HL-60 (cell line): ENCODE data around the gene NAALADL2.

ENCODE experiments used
- DNase-seq, 2 experiments: peaks; one replicate each; pipeline ENCODE4 v3.0.0-alpha.2; 2010 to 2020; ENCODE audit warnings: low read depth in 1 of 2, low spot score in 1 of 2
- H3K27ac ChIP-seq: fragments of 250-450 bp; sonication (Bioruptor Pico); replicated peaks from 2 replicates; pipeline ENCODE4 v1.5.1; 2020; ENCODE audit warnings: mild to moderate bottlenecking, moderate library complexity
- H3K27me3 ChIP-seq: fragments of 250-450 bp; sonication (Bioruptor Pico); 2 replicates; pipeline ENCODE4 v1.5.1; 2021; ENCODE audit warnings: mild to moderate bottlenecking, moderate library complexity; ENCODE audit not compliant: insufficient read depth, poor library complexity, severe bottlenecking
- H3K4me3 ChIP-seq: replicated peaks from 2 replicates; pipeline ENCODE4 v1.5.1; 2011; ENCODE audit warnings: mild to moderate bottlenecking, control low read depth, low read length; ENCODE audit not compliant: insufficient read depth
- GABPA ChIP-seq: IDR thresholded peaks from 2 replicates; pipeline ENCODE4 v1.6.1; 2012; ENCODE audit warnings: low read depth
- POLR2AphosphoS5 ChIP-seq: IDR thresholded peaks from 2 replicates; pipeline ENCODE4 v1.6.1; 2012; ENCODE audit warnings: low read depth
- SPI1 ChIP-seq: IDR thresholded peaks from 2 replicates; pipeline ENCODE4 v1.6.1; 2012; ENCODE audit warnings: low read depth, mild to moderate bottlenecking, borderline replicate concordance
- TF ChIP-seq, protein P1 (sequence below): IDR thresholded peaks from 2 replicates; pipeline ENCODE4 v1.6.1; 2012; ENCODE audit warnings: low read depth; ENCODE audit not compliant: insufficient replicate concordance
- TF ChIP-seq, protein P2 (sequence below): IDR thresholded peaks from one replicate; pipeline ENCODE4 v1.5.1; 2011; ENCODE audit warnings: low read length, control low read depth, inconsistent platforms; ENCODE audit not compliant: insufficient read depth

Gene NAALADL2

DNA sequence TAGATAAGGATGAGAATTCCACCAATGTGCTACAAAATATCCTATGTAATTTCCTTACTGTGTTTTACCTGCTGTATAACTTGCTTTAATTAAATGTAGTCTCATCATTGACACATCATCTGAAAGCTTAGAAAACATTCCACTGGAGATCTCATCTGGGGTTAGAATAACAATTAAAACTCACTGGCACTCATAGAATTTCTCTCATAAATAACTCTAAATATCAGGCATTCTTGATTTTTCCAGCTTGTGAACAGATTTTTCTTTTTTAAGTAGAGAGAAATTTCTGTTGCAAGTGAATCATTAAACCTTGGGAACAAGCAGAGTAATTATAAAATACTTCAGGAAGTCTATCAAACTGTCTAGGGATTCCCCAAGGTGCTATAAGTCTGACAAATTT, 843.8 kb downstream of the NAALADL2 start:
- DNase-seq, result no peak
- H3K27me3 ChIP-seq, result no peaks in the 10 kb centered on the region
- H3K4me3 ChIP-seq, result no peak overlapping the region
- H3K27ac ChIP-seq, result no peak overlapping the region
- TF ChIP-seq SPI1 (no peak), POLR2AphosphoS5 (no peak), GABPA (no peak)
- TF ChIP-seq, protein P1, sequence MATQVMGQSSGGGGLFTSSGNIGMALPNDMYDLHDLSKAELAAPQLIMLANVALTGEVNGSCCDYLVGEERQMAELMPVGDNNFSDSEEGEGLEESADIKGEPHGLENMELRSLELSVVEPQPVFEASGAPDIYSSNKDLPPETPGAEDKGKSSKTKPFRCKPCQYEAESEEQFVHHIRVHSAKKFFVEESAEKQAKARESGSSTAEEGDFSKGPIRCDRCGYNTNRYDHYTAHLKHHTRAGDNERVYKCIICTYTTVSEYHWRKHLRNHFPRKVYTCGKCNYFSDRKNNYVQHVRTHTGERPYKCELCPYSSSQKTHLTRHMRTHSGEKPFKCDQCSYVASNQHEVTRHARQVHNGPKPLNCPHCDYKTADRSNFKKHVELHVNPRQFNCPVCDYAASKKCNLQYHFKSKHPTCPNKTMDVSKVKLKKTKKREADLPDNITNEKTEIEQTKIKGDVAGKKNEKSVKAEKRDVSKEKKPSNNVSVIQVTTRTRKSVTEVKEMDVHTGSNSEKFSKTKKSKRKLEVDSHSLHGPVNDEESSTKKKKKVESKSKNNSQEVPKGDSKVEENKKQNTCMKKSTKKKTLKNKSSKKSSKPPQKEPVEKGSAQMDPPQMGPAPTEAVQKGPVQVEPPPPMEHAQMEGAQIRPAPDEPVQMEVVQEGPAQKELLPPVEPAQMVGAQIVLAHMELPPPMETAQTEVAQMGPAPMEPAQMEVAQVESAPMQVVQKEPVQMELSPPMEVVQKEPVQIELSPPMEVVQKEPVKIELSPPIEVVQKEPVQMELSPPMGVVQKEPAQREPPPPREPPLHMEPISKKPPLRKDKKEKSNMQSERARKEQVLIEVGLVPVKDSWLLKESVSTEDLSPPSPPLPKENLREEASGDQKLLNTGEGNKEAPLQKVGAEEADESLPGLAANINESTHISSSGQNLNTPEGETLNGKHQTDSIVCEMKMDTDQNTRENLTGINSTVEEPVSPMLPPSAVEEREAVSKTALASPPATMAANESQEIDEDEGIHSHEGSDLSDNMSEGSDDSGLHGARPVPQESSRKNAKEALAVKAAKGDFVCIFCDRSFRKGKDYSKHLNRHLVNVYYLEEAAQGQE, result no peak

- DNase-seq, result no peak
- Histone ChIP-seq H3K4me3 (no peak overlapping the region), H3K27me3 (no peaks in the 10 kb centered on the region), H3K27ac (no peak overlapping the region)
- no peak for TF ChIP-seq GABPA
- TF ChIP-seq, protein P2, sequence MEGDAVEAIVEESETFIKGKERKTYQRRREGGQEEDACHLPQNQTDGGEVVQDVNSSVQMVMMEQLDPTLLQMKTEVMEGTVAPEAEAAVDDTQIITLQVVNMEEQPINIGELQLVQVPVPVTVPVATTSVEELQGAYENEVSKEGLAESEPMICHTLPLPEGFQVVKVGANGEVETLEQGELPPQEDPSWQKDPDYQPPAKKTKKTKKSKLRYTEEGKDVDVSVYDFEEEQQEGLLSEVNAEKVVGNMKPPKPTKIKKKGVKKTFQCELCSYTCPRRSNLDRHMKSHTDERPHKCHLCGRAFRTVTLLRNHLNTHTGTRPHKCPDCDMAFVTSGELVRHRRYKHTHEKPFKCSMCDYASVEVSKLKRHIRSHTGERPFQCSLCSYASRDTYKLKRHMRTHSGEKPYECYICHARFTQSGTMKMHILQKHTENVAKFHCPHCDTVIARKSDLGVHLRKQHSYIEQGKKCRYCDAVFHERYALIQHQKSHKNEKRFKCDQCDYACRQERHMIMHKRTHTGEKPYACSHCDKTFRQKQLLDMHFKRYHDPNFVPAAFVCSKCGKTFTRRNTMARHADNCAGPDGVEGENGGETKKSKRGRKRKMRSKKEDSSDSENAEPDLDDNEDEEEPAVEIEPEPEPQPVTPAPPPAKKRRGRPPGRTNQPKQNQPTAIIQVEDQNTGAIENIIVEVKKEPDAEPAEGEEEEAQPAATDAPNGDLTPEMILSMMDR, result no peak
- TF ChIP-seq POLR2AphosphoS5, result no peak
Observed at GRCh38 chr3:175704366-175705055, 845.4 kb downstream of the NAALADL2 start.

DNA sequence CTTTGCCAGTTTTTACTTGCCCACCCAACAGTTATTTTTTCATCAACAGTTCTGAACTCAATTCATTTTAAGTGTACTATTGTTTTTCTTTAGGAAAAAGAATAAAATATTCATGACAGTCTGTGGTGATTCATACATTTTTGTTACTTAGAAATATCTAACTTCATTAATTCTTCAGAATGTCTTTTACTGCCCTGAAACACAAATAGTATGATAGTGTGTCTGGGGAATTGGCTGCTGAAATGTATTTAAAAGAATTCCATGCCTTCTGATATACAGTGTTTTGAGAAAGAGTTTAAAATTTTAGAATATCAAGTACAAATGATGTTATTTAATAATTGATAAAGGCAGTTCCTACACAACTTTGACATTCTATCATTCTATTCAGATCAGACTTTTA, 854.1 kb downstream of the NAALADL2 start:
- no peak overlapping the region for H3K27ac ChIP-seq
- DNase-seq, result no peak
- no peaks in the 10 kb centered on the region for H3K27me3 ChIP-seq
- TF ChIP-seq, protein P2, result no peak
- TF ChIP-seq, protein P1, result no peak
- TF ChIP-seq GABPA, result no peak
- no peak for TF ChIP-seq SPI1
- no peak for TF ChIP-seq POLR2AphosphoS5
- H3K4me3 ChIP-seq, result no peak overlapping the region

DNA sequence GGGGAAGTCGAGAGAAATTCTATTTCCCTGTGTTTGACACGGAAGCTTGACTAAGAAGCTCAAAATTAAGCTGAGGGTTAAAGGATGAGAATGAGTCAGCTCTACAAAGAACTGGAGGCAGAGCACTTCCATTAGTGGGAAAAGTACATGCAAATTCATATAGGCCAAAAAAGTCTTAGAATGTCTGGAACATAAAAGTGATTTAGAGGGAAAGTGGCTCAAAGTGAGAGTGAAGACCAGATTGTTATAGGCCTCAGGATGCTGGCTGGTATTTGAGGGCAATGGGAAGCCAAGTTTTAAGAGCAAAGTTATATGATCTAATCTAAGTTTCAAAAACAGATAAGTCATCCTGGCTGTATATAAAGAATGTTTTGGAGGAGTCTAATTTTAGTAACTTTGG, 857.3 kb downstream of the NAALADL2 start:
- DNase-seq, result no peak
- no peak overlapping the region for H3K4me3 ChIP-seq
- H3K27me3 ChIP-seq, result no peaks in the 10 kb centered on the region
- TF ChIP-seq SPI1 (no peak), POLR2AphosphoS5 (no peak), GABPA (no peak)
- TF ChIP-seq, protein P2, result no peak
- TF ChIP-seq, protein P1, result no peak
- no peak overlapping the region for H3K27ac ChIP-seq
